Measurements from ENCODE around the gene ARRDC2. TPM values are rescaled to one million over a fixed set of nuclear protein-coding genes. Genes with fewer than 3 reads are reported as not detected.

ARRDC2 gene
- total and polyA plus RNA-seq, 2 donors (not counting 1 experiment from before 2014, with no cell fraction given) = 131 to 639 TPM

DNA sequence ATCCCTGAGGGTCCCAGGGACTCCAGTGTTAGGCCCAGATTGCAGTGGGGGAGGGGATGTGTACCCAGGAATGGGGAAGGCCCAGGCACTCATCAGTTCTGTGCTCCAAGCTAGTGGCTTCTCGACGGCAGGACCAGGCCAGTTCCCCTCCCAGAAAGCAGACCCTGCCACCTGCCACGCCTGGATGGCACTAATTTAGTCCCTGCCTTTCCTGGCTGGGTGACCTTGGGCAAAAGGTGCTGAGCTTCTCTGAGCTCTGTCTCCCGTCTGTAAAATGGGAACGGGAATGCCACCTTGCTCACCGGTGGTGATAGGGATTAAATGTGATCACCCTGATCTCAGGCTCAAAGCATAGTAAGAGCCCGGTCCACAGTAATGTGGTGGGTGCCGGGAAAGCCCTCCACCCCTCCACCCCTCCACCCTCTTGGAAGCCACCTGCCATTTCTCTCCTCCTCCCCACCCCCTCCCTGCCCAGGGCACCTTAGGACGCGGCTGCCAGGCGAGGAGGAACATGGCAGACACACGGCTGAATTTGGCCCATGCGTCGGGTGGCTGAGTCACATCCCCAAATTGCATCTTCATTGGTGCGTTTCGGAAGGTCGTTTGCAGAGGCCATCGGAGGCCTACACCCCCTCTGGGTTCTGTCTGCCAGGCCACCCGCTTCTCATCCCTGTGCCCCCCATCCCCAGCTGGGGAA lies 38.7 kb upstream of the ARRDC2 start:
- peaks cover 32% of the 10 kb centered on the region for H3K27me3 Mint-ChIP-seq
- H3K4me1 Mint-ChIP-seq = peaks cover 8% of the 10 kb centered on the region
- Histone ChIP-seq H3K4me1 (ENCODE audit: control insufficient read depth in 2 of 2, insufficient read depth in 2 of 2, low read length in 2 of 2) (peaks cover 4 to 10% of the 10 kb centered on the region in 2 donors), H4K20me1 (ENCODE audit: control insufficient read depth, insufficient read depth, low read length, poor library complexity, severe bottlenecking) (no peaks in the 10 kb centered on the region), H3K27ac (ENCODE audit: low read length in 2 of 2) (no peak overlapping the region), H3K9me3 (ENCODE audit: control extremely low read depth in 1 of 3, control insufficient read depth in 2 of 3, insufficient read depth in 1 of 3, low read length in 2 of 3) (peaks cover 0 to 6% (median 0%) of the 10 kb centered on the region in 3 donors), H3K4me2 (replicated peaks; ENCODE audit: low read depth, low read length, poor library complexity, severe bottlenecking) (no peak overlapping the region), H3K79me2 (ENCODE audit: control insufficient read depth, insufficient read depth, low read length) (no peaks in the 10 kb centered on the region), H3K9ac (ENCODE audit: low read length) (no peak overlapping the region), H3K4me3 (ENCODE audit: control extremely low read depth in 1 of 5, extremely low read depth in 1 of 5, insufficient read depth in 1 of 5, low read depth in 2 of 5, low read length in 4 of 5) (no peak overlapping the region), H2AFZ (ENCODE audit: insufficient read depth, low read depth, low read length, poor library complexity, severe bottlenecking) (no peak overlapping the region), H3K27me3 (replicated peaks in 1 of 4; ENCODE audit: control extremely low read depth in 1 of 4, control insufficient read depth in 3 of 4, insufficient read depth in 4 of 4, low read length in 3 of 4) (peaks cover 0 to 38% (median 11%) of the 10 kb centered on the region in 4 experiments), H3K36me3 (replicated peaks in 1 of 2; ENCODE audit: control extremely low read depth in 1 of 2, control insufficient read depth in 1 of 2, extremely low read depth in 1 of 2, insufficient read depth in 2 of 2, low read length in 1 of 2) (no peaks in the 10 kb centered on the region)
- H3K9me3 Mint-ChIP-seq (ENCODE audit: insufficient read depth) = no peaks in the 10 kb centered on the region
- no peak overlapping the region for H3K27ac Mint-ChIP-seq
- no peak overlapping the region for H3K4me3 Mint-ChIP-seq
- WGBS (ENCODE audit: insufficient coverage) = 92% methylated on average over 11 of the region's 19 CpGs
- ChIA-PET CTCF (interaction anchor here (0.5 to 1.1 kb wide), 3 partner anchors 23 to 259 kb away, joined by 3 read pairs; partner anchors contain the start of gene CCDC124), POLR2A (no interaction called here)
- intact Hi-C loops (cut with micrococcal nuclease) = no loop called here
- TF ChIP-seq, protein P1, sequence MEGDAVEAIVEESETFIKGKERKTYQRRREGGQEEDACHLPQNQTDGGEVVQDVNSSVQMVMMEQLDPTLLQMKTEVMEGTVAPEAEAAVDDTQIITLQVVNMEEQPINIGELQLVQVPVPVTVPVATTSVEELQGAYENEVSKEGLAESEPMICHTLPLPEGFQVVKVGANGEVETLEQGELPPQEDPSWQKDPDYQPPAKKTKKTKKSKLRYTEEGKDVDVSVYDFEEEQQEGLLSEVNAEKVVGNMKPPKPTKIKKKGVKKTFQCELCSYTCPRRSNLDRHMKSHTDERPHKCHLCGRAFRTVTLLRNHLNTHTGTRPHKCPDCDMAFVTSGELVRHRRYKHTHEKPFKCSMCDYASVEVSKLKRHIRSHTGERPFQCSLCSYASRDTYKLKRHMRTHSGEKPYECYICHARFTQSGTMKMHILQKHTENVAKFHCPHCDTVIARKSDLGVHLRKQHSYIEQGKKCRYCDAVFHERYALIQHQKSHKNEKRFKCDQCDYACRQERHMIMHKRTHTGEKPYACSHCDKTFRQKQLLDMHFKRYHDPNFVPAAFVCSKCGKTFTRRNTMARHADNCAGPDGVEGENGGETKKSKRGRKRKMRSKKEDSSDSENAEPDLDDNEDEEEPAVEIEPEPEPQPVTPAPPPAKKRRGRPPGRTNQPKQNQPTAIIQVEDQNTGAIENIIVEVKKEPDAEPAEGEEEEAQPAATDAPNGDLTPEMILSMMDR (IDR thresholded peaks at IDR 0.05) = no peak
- TF ChIP-seq EZH2 (IDR thresholded peaks at IDR 0.05; ENCODE audit: borderline replicate concordance, insufficient read depth, low read depth, low read length, poor library complexity, severe bottlenecking) = no peak
- DNase-seq (no peak), ATAC-seq (ENCODE audit: low read depth) (no peak)

DNA sequence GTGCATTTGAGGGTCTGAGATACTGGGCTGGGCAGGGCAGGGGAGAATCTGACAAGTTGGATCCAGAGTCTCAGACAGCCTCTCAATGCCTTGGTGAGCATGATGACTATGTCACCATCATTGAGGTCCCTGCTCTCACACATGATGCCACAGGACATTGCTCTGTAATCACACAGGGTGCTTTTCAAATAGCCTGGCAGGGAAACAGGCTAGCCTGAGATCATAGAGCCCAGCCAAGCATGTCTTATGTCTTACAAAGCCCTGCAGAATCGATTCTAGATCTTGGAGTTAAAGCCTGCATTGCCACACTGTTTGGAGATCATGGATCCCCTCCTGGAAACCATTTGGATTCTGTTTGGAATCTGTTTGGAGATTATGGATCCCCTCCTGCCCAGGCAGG lies 35.7 kb upstream of the ARRDC2 start:
- Mint-ChIP-seq H3K27me3 (peaks cover 8% of the 10 kb centered on the region), H3K4me3 (no peak overlapping the region), H3K27ac (no peak overlapping the region), H3K4me1 (peaks cover 2% of the 10 kb centered on the region), H3K9me3 (ENCODE audit: insufficient read depth) (no peaks in the 10 kb centered on the region)
- intact Hi-C loops (cut with micrococcal nuclease) = no loop called here
- Histone ChIP-seq H4K20me1 (ENCODE audit: control insufficient read depth, insufficient read depth, low read length, poor library complexity, severe bottlenecking) (no peaks in the 10 kb centered on the region), H3K9ac (ENCODE audit: low read length) (no peak overlapping the region), H2AFZ (ENCODE audit: insufficient read depth, low read depth, low read length, poor library complexity, severe bottlenecking) (no peak overlapping the region), H3K4me3 (ENCODE audit: control extremely low read depth in 1 of 5, extremely low read depth in 1 of 5, insufficient read depth in 1 of 5, low read depth in 2 of 5, low read length in 4 of 5) (no peak overlapping the region), H3K27ac (ENCODE audit: low read length in 2 of 2) (no peak overlapping the region), H3K36me3 (replicated peaks in 1 of 2; ENCODE audit: control extremely low read depth in 1 of 2, control insufficient read depth in 1 of 2, extremely low read depth in 1 of 2, insufficient read depth in 2 of 2, low read length in 1 of 2) (no peaks in the 10 kb centered on the region), H3K27me3 (replicated peaks in 1 of 4; ENCODE audit: control extremely low read depth in 1 of 4, control insufficient read depth in 3 of 4, insufficient read depth in 4 of 4, low read length in 3 of 4) (peaks cover 0 to 14% (median 4%) of the 10 kb centered on the region in 4 experiments), H3K4me1 (ENCODE audit: control insufficient read depth in 2 of 2, insufficient read depth in 2 of 2, low read length in 2 of 2) (peaks cover 3 to 4% of the 10 kb centered on the region in 2 donors), H3K79me2 (ENCODE audit: control insufficient read depth, insufficient read depth, low read length) (no peaks in the 10 kb centered on the region), H3K4me2 (replicated peaks; ENCODE audit: low read depth, low read length, poor library complexity, severe bottlenecking) (no peak overlapping the region), H3K9me3 (ENCODE audit: control extremely low read depth in 1 of 3, control insufficient read depth in 2 of 3, insufficient read depth in 1 of 3, low read length in 2 of 3) (no peaks in the 10 kb centered on the region)
- POLR2A ChIA-PET = no interaction called here
- no peak for DNase-seq
- CTCF ChIA-PET = no interaction called here
- TF ChIP-seq, protein P1 (IDR thresholded peaks at IDR 0.05) = no peak
- TF ChIP-seq EZH2 (IDR thresholded peaks at IDR 0.05; ENCODE audit: borderline replicate concordance, insufficient read depth, low read depth, low read length, poor library complexity, severe bottlenecking) = no peak
- no peak for ATAC-seq (ENCODE audit: low read depth)
- 63% methylated on average over 1 of the region's 1 CpG for WGBS (ENCODE audit: insufficient coverage)

Measured in B cell (primary cell).